ENCODE measurements around the gene DCTN5. TPM values are rescaled to one million over a fixed set of nuclear protein-coding genes. Genes with fewer than 3 reads are reported as not detected.

Gene DCTN5
- total RNA-seq, 1 donor from 2014 or later = 42.7 TPM

- TF ChIP-seq CTCF (IDR thresholded peaks at IDR 0.05) = no peak
- H3K4me1 ChIP-seq = no peaks in the 10 kb centered on the region
- no peak for DNase-seq
- H3K27me3 ChIP-seq (ENCODE audit: low read depth) = no peaks in the 10 kb centered on the region
- intact Hi-C loops (cut with DNase I) = no loop called here
- no peaks in the 10 kb centered on the region for H3K9me3 ChIP-seq
- H3K4me3 ChIP-seq = no peak overlapping the region
- no peak overlapping the region for H3K27ac ChIP-seq
- H3K36me3 ChIP-seq = peaks cover 47% of the 10 kb centered on the region
- ATAC-seq = no peak
Observed at GRCh38 chr16:23691483-23692189, 50.4 kb downstream of the DCTN5 start.

- Histone ChIP-seq H3K27ac (no peak overlapping the region), H3K4me1 (no peaks in the 10 kb centered on the region), H3K27me3 (ENCODE audit: low read depth) (no peaks in the 10 kb centered on the region), H3K9me3 (no peaks in the 10 kb centered on the region), H3K4me3 (no peak overlapping the region), H3K36me3 (peaks cover 41% of the 10 kb centered on the region)
- no peak for TF ChIP-seq CTCF (IDR thresholded peaks at IDR 0.05)
- intact Hi-C loops (cut with DNase I) = no loop called here
- DNase-seq (no peak), ATAC-seq (no peak)
Observed at GRCh38 chr16:23692190-23692837, 51.0 kb downstream of the DCTN5 start.

GRCh38 chr16:23694265-23694643 is 53.0 kb downstream of the DCTN5 start:
- ATAC-seq = no peak
- Histone ChIP-seq H3K36me3 (peaks cover 21% of the 10 kb centered on the region), H3K9me3 (no peaks in the 10 kb centered on the region), H3K27me3 (ENCODE audit: low read depth) (no peaks in the 10 kb centered on the region), H3K4me1 (no peaks in the 10 kb centered on the region), H3K27ac (no peak overlapping the region), H3K4me3 (no peak overlapping the region)
- TF ChIP-seq CTCF (IDR thresholded peaks at IDR 0.05) = no peak
- DNase-seq = no peak
- intact Hi-C loops (cut with DNase I) = no loop called here

GRCh38 chr16:23694644-23695373 is 53.5 kb downstream of the DCTN5 start:
- no peak overlapping the region for H3K4me3 ChIP-seq
- no peak overlapping the region for H3K27ac ChIP-seq
- TF ChIP-seq CTCF (IDR thresholded peaks at IDR 0.05) = no peak
- H3K4me1 ChIP-seq = no peaks in the 10 kb centered on the region
- intact Hi-C loops (cut with DNase I) = no loop called here
- no peaks in the 10 kb centered on the region for H3K9me3 ChIP-seq
- no peaks in the 10 kb centered on the region for H3K27me3 ChIP-seq (ENCODE audit: low read depth)
- ATAC-seq (no peak), DNase-seq (no peak)
- peaks cover 16% of the 10 kb centered on the region for H3K36me3 ChIP-seq

GRCh38 chr16:23695756-23696155 is 54.5 kb downstream of the DCTN5 start:
- ATAC-seq (no peak), DNase-seq (no peak)
- no peak for TF ChIP-seq CTCF (IDR thresholded peaks at IDR 0.05)
- H3K27me3 ChIP-seq (ENCODE audit: low read depth) = no peaks in the 10 kb centered on the region
- H3K4me3 ChIP-seq = no peak overlapping the region
- no peak overlapping the region for H3K27ac ChIP-seq
- no peaks in the 10 kb centered on the region for H3K4me1 ChIP-seq
- intact Hi-C loops (cut with DNase I) = no loop called here
- H3K9me3 ChIP-seq = no peaks in the 10 kb centered on the region
- H3K36me3 ChIP-seq = peaks cover 6% of the 10 kb centered on the region

Data from lower lobe of right lung (tissue), 2 donors.